A673 (cell line): ENCODE data around the gene TCL1B. TPM values are rescaled to one million over a fixed set of nuclear protein-coding genes. Genes with fewer than 3 reads are reported as not detected.

ENCODE experiments used
- BruUV-seq: library from RNA; stranded (reverse); fragments of 400-500 nt; replicated peaks from 2 replicates; lab custom pipeline; 2021; lab: Mats Ljungman, UMichigan
- CTCF ChIA-PET: fragments of 300-600 bp; sonication (Branson Sonifier 250); formaldehyde crosslinking; loops from one replicate; lab custom pipeline; 2022; ENCODE audit warnings: antibody characterized with exemption; lab: Charles Lee
- POLR2A ChIA-PET: fragments of 300-600 bp; sonication (Branson Sonifier 250); formaldehyde crosslinking; loops from one replicate; lab custom pipeline; 2022; ENCODE audit warnings: antibody characterized with exemption; ENCODE audit not compliant: low non-redundant PET; lab: Charles Lee
- DNase-seq: peaks from one replicate; pipeline ENCODE4 v3.0.0-alpha.2; 2015; ENCODE audit warnings: low spot score
- H3K27ac ChIP-seq: fragments of 200-600 bp; sonication (generic); 2 replicates; pipeline ENCODE4 v1.5.1; 2016; ENCODE audit warnings: mixed run types, low read depth, mild to moderate bottlenecking, mixed read lengths, antibody characterized with exemption, low read length; ENCODE audit not compliant: poor library complexity, severe bottlenecking
- H3K27me3 ChIP-seq: fragments of 200-600 bp; sonication (generic); replicated peaks from 2 replicates; pipeline ENCODE4 v1.6.1; 2017; ENCODE audit warnings: mixed run types, low read depth, mild to moderate bottlenecking, mixed read lengths, antibody characterized with exemption, low read length; ENCODE audit not compliant: insufficient read depth, poor library complexity
- H3K36me3 ChIP-seq: fragments of 200-600 bp; sonication (generic); 2 replicates; pipeline ENCODE4 v1.6.1; 2016; ENCODE audit warnings: mixed run types, mild to moderate bottlenecking, mixed read lengths, antibody characterized with exemption, low read length; ENCODE audit not compliant: insufficient read depth, poor library complexity, severe bottlenecking
- H3K4me1 ChIP-seq: fragments of 200-600 bp; sonication (generic); 2 replicates; pipeline ENCODE4 v1.6.1; 2017; ENCODE audit warnings: mixed run types, mild to moderate bottlenecking, mixed read lengths, antibody characterized with exemption, low read length; ENCODE audit not compliant: insufficient read depth, poor library complexity, severe bottlenecking
- H3K4me3 ChIP-seq: fragments of 200-600 bp; sonication (generic); 2 replicates; pipeline ENCODE4 v1.5.1; 2016; ENCODE audit warnings: low read depth, mixed run types, mild to moderate bottlenecking, mixed read lengths, low read length; ENCODE audit not compliant: poor library complexity, severe bottlenecking
- H3K9me3 ChIP-seq: fragments of 200-600 bp; sonication (generic); 2 replicates; pipeline ENCODE4 v1.6.1; 2016; ENCODE audit warnings: mixed run types, low read depth, mild to moderate bottlenecking, mixed read lengths, antibody characterized with exemption, low read length; ENCODE audit not compliant: poor library complexity, severe bottlenecking
- EZH2 ChIP-seq: fragments of 200-600 bp; sonication (generic); IDR thresholded peaks from 2 replicates; pipeline ENCODE4 v1.6.1; 2017; ENCODE audit warnings: borderline replicate concordance, low read depth, mild to moderate bottlenecking, mixed read lengths, antibody characterized with exemption, low read length; ENCODE audit not compliant: poor library complexity, severe bottlenecking
- intact Hi-C: fragments of 100-400 bp; cut with micrococcal nuclease; formaldehyde crosslinking; loops from one replicate; pipeline ENCODE4 v1.10.0; 2022; ENCODE audit not compliant: unreplicated experiment
- total RNA-seq: library from RNA; stranded (reverse); gene quantifications from 2 replicates; pipeline ENCODE4 v1.2.3, GENCODE V29; 2021
- TF ChIP-seq, protein P1 (sequence below): fragments of 300-800, 200-600 bp; sonication (generic); conservative IDR thresholded peaks from 2 replicates; pipeline ENCODE4 v1.5.1; 2017; ENCODE audit warnings: low read depth, mild to moderate bottlenecking, antibody characterized with exemption, low read length, moderate library complexity, mixed read lengths

Gene TCL1B
- total RNA-seq, 1 experiment from 2014 or later: 1.1 TPM

GRCh38 chr14:95733212-95733611 lies 47.0 kb downstream of the TCL1B start:
- Histone ChIP-seq H3K27me3 (no peaks in the 10 kb centered on the region), H3K9me3 (no peaks in the 10 kb centered on the region), H3K4me1 (no peaks in the 10 kb centered on the region), H3K36me3 (no peaks in the 10 kb centered on the region), H3K4me3 (no peak overlapping the region), H3K27ac (no peak overlapping the region)
- no peak for DNase-seq
- TF ChIP-seq, protein P1, sequence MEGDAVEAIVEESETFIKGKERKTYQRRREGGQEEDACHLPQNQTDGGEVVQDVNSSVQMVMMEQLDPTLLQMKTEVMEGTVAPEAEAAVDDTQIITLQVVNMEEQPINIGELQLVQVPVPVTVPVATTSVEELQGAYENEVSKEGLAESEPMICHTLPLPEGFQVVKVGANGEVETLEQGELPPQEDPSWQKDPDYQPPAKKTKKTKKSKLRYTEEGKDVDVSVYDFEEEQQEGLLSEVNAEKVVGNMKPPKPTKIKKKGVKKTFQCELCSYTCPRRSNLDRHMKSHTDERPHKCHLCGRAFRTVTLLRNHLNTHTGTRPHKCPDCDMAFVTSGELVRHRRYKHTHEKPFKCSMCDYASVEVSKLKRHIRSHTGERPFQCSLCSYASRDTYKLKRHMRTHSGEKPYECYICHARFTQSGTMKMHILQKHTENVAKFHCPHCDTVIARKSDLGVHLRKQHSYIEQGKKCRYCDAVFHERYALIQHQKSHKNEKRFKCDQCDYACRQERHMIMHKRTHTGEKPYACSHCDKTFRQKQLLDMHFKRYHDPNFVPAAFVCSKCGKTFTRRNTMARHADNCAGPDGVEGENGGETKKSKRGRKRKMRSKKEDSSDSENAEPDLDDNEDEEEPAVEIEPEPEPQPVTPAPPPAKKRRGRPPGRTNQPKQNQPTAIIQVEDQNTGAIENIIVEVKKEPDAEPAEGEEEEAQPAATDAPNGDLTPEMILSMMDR: no peak
- ChIA-PET CTCF (no interaction called here), POLR2A (no interaction called here)
- intact Hi-C loops: no loop called here
- no TSS peak for BruUV-seq

DNA sequence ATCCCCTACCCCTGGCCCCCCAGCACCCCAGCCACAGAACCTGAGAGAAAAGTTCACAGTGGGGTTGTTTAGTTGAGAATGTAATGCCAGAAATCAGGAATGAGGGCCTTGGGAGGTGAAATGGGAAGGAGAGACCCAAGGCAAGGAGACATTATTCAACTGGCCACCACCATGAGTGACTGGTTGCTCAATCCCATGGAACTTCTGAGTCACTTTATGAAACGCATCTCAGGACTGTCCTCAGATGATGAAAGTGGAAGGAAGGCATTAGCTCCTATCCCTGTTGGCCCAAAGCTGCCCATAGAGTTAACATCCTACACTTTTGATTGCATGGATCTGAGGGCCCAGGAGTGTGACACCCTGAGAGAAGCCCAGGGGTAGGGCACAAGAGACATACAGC lies 53.1 kb downstream of the TCL1B start:
- no peak for TF ChIP-seq EZH2
- TF ChIP-seq, protein P1: no peak
- ChIA-PET POLR2A (no interaction called here), CTCF (no interaction called here)
- H3K27me3 ChIP-seq: no peaks in the 10 kb centered on the region
- peaks cover 5% of the 10 kb centered on the region for H3K4me1 ChIP-seq
- H3K36me3 ChIP-seq: no peaks in the 10 kb centered on the region
- no peak overlapping the region for H3K27ac ChIP-seq
- no TSS peak for BruUV-seq
- H3K9me3 ChIP-seq: no peaks in the 10 kb centered on the region
- no peak overlapping the region for H3K4me3 ChIP-seq
- no peak for DNase-seq
- intact Hi-C loops: no loop called here

GRCh38 chr14:95741038-95741490 lies 54.8 kb downstream of the TCL1B start:
- no TSS peak for BruUV-seq
- Histone ChIP-seq H3K4me1 (peaks cover 5% of the 10 kb centered on the region), H3K27ac (no peak overlapping the region), H3K4me3 (no peak overlapping the region), H3K9me3 (no peaks in the 10 kb centered on the region), H3K36me3 (no peaks in the 10 kb centered on the region), H3K27me3 (no peaks in the 10 kb centered on the region)
- CTCF ChIA-PET: no interaction called here
- peak; percentile 19 for DNase-seq
- intact Hi-C loops: no loop called here
- POLR2A ChIA-PET: no interaction called here
- TF ChIP-seq EZH2: no peak
- TF ChIP-seq, protein P1: no peak
